ENCODE data around the gene HSPB6.

The HSPB6 gene

DNA sequence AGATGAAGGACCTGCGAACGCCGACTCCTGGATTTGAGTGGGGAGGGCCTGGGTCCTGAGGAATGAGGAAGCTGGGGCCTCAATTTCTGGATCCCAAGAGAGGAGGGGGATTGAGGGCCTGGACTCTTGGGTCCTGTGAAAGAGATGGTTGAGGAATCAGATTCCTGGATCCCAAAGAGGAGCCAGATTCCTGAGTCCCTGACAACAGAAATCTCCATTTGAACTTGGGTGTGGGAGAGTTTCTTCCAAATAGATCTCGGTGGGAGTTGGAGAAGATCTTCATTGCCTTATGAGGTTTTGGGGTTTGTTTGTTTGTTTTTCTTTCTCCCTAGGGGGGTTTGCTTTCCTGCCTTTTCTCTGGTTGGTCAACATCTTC, 10.8 kb downstream of the HSPB6 start:
- no peak for DNase-seq (ENCODE audit: low spot score)

GRCh38 chr19:35745328-35746086, 11.3 kb downstream of the HSPB6 start, which contains the start of the genes PSENEN and U2AF1L4:
Gene PSENEN, plus strand, starts transcription at chr19:35745651. Its CDS starts 280 bp downstream, at chr19:35745931.
Gene U2AF1L4, minus strand, starts transcription at chr19:35745418. Its CDS starts 27 bp downstream, at chr19:35745391.
- DNase-seq (ENCODE audit: low spot score) = peak; percentile 100

GRCh38 chr19:35744430-35745327, 12.2 kb downstream of the HSPB6 start:
- peak; percentile 97 for DNase-seq (ENCODE audit: low spot score)

DNA sequence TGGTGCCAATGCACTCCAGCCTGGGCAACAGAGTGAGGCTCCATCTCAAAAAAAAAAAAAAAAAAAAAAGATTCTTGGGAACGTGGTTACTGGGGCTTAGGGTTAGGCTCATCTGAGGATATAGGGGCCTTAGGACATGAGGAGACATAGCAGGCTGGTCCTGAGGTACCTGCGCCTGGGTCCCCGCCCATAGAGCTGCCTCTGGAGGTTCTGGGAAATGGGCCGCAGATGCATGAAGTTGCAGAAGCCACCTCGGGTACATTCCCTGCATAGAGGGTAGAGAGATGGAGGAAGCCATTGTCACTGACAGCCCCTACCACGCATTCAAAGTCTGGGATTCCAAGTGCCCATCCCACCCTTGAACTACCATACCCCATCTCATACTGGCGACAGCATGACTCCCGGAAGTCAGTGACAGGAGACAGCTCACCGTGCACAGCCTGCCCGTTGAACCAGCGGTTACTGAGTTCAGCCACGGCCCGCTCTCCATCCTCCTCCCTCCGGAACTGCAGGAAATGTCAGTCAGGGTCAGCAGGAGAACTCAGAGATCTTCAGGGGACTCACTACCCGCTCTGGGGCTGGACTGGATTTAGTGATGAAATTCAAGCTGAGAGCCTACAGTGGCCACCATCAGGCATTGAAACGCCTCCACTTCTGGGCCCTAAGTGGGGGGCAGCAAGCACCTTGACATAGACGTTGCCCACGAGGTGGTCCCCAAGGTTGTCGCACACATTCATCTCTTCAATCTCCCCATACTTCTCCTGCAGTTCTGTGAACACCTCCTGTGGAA, 13.0 kb downstream of the HSPB6 start:
- DNase-seq (ENCODE audit: low spot score) = no peak

DNA sequence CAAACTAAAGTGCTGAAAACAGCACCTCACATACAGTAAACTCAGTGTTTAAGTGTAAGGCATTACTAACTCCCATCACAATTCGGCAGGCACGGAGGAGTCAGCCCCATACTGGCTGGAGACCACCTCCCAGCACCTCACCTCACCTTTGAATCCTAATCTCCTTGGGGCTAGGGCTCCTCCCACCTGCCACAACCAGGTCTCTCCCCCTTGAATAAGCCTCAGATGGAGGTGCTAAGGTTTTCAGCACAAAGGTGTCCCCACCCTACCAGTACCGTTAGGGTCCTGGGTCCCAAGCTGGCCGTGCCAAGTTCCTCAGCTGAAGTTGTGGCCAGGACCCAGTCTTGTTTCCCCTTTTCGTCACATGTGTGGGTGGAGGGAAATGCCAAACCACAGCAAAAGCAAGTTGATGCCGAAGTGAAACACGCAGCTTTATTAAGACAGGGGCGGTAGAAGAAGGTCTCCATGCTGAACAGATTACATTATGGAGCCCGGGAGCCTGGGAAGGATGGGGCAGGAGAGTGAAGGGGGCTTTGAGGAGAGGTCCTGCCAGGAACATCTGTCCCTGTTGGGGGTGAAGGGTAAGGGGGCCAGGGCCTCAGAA, 14.6 kb downstream of the HSPB6 start, which contains the start of gene IGFLR1:
Gene IGFLR1 (minus strand): TSS at position 332 of the 604 bp plus-strand sequence. CDS start 1,272 bp downstream, outside the sequence.
- DNase-seq (ENCODE audit: low spot score) = peak; percentile 55

DNA sequence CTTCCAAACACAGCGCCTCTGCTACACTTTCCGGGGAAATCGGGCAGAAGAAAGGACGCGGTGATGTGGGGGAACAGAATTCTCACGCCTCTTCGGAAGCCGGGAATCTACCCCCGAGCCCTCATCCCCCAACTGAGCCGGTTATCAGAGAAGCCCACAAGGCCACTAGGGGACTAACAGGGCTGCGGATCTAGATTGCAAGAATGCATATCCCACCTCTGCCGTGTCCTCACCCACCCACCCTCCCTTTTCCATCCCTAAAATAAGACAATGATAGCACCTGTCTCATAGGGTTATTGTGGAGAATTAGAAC, 15.7 kb downstream of the HSPB6 start:
- no peak for DNase-seq (ENCODE audit: low spot score)

DNA sequence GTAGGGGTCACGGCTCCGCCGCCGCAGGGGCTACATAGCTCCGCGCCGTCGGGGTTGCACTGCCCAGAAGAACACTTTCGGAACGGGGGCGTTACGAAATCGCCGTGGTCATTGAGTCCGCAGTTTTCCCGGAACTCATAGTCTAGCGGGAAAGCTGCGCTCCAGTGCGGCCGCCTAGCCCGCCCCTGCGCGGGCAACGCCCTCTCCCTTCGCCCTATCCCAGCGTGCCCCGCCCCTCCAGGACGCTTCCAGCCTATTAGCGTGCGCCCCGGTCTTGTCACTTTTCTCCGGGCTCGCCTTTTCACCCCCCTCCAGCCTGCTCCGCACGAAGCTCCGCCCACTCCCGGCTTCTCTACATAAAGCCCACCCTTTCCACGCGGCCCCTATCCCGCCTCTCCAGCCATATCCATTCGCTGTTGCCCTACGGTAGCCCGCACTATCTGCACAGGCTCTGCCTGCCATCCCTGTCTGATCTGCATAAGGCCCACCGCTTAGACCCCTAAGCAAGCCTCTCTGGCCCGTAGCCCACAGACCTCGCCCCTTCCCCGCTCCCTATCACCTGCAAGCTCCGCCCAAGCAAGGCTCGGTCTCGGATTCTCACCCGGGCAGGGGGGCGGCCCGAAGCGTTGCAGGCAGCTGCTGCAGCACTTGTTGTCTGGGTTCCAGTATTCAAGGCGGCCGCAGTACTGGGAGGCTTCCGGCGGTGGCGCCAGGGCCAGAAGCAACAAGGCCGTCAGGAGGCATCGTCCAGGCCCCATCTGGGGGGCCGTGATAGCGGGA, 16.2 kb downstream of the HSPB6 start:
- DNase-seq (ENCODE audit: low spot score) = peak; percentile 98

DNA sequence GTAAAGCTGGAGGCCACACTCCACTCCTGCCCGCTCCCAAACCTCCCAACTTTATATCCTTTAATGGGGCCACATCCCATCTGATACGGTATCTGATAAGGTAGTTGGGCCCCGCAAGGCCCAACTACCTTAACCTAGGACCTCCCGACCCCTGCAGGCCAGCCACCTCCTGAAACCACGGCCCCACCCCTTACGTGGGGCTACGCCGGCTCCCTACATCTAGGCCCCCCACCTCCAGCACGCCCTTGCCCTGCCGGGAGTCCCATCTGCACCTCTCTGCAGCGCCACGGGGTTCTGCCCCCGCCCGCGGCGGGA, 16.8 kb downstream of the HSPB6 start:
- no peak for DNase-seq (ENCODE audit: low spot score)

DNA sequence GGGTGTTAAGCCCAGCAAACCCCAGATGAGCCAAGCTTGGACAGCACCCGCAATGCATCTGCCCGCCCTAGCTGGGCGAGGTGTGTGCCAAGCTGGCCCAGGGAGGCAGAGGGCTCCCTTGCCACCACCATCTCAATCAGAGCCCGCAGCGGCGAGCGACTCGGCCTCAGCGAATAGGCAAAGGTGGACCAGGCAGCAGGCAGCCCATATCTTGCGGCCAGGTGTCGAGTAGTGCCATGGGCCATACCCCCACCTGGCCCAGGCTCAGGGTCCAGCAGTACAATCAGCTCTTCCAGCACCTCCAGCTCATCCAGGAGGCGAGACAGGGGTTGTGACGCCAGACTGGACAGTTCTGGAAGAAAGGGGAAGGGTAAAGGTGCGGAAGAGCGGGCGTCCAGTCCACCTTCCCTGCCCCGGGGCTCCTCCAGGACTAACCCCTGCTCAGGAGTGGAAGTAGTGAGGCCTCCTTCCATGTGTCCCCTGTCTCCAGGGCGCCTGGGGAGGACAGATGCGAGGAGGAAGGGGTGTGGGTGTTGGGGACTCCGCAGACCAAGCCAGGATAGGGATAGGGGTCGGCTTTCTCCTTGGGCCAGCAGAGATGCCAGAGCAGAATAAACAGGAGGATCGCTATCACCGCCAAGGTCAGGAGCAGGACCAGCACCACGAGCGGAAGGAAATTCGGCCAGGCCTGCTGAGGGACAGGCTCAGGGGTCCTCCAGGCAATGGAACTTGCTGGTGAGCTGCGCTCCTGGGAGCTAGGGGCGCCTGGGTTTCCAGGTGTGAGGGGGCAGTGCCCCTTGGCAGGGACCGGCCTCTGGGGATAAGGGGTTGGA, 17.3 kb downstream of the HSPB6 start:
- no peak for DNase-seq (ENCODE audit: low spot score)

DNA sequence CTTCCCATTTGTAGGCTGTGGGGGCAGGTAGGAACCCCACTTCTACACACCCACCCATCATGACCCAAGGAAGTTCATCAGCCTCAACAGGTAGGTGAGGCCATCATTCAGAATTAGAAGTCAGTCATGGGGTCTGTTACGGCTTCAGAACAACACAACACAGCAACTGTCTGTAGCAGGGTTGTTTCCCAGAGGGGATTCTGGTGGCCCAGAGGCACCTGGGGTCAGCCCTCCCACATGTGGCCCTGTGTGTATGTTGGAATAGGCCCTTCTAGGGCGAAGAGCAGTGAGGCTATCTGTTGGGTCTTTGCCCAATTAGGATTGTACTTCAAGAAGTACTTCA, 18.0 kb downstream of the HSPB6 start:
- no peak for DNase-seq (ENCODE audit: low spot score)

DNA sequence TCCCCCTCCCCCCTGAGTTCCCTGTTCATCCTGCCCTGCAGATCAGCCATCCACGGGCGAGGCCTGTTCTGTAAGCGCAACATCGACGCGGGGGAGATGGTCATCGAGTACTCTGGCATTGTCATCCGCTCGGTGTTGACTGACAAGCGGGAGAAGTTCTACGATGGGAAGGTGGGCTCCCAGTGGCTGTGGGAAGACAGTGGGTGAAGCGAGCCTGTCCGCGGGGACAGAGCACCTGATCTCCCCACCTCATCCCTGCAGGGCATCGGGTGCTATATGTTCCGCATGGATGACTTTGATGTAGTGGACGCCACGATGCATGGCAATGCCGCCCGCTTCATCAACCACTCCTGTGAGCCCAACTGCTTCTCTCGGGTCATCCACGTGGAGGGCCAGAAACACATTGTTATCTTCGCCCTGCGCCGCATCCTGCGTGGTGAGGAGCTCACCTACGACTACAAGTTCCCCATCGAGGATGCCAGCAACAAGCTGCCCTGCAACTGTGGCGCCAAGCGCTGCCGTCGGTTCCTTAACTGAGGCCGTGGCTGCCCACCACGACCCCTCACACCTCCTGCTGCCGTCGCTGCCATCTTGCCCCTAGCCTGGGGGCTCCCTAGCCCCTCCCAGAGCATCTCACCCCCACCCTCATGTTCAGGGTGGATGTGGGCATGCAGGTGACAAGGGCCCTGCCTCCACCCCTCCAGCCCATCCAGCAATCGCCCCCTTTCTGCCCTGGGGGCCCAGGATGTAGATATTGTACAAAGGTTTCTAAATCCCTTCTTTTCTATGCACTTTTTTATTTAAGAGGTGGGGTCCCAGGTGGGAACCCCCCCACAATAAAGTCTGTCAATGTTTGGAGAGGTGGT, 18.6 kb downstream of the HSPB6 start:
- DNase-seq (ENCODE audit: low spot score) = no peak

GRCh38 chr19:35736913-35737886, 19.6 kb downstream of the HSPB6 start:
- DNase-seq (ENCODE audit: low spot score) = no peak

DNA sequence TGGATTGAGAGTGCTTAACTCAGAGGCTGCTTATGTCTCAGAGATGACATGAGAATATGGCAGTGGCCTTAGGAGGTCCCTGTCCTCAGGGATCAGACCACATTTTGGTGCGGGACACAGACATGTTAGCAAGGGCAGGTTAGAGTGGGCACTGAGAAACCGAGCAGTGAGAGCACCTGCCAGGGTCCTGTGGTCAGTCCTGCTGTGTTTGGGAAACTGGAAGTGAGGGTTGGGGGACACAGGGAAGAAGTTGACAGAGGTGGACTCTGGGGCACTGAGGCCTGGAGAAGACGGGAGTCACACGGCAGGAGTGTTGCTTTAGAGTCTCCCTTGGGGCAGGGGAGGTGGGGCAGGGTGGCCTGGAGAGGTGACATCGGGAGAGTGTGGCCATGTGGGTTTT, 21.9 kb downstream of the HSPB6 start:
- DNase-seq (ENCODE audit: low spot score) = no peak

- DNase-seq (ENCODE audit: low spot score) = no peak
Observed at GRCh38 chr19:35734273-35734672, 22.6 kb downstream of the HSPB6 start.

DNA sequence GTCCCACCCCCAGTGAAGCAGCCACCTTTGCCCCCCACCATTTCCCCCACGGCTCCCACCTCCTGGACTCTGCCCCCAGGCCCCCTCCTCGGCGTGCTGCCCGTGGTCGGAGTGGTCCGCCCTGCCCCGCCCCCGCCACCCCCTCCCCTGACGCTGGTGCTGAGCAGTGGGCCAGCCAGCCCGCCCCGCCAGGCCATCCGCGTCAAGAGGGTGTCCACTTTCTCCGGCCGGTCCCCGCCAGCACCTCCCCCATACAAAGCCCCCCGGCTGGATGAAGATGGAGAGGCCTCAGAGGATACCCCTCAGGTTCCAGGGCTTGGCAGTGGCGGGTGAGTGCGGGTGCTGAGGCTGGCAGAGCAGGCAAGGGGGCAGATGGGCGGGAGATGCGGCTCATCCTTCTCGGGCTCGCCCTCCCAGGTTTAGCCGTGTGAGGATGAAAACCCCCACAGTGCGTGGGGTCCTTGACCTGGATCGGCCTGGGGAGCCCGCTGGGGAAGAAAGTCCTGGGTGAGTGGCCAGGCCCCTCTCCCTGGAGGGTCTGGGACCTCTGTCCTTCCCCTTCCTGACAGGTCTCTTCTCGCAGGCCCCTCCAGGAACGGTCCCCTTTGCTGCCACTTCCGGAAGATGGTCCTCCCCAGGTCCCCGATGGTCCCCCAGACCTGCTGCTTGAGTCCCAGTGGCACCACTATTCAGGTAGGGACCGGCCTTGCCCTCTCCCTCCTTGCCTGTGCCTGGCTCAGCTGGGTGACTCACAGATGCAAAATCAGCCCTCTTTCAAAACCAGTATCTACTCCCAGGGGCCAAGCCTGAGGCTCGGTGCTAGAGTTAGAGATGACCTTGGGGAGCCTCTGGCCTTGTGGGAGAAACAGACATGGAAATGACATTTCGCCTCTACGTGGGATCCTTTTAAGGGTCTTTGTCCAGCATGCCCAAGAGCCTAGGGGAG, 23.4 kb downstream of the HSPB6 start:
- no peak for DNase-seq (ENCODE audit: low spot score)

GRCh38 chr19:35732540-35733179, 24.2 kb downstream of the HSPB6 start:
- DNase-seq (ENCODE audit: low spot score) = no peak
